Measurements from ENCODE around the gene KIRREL3. TPM values are rescaled to one million over a fixed set of nuclear protein-coding genes. Genes with fewer than 3 reads are reported as not detected.

Gene KIRREL3
- 0.10 TPM for total RNA-seq

DNA sequence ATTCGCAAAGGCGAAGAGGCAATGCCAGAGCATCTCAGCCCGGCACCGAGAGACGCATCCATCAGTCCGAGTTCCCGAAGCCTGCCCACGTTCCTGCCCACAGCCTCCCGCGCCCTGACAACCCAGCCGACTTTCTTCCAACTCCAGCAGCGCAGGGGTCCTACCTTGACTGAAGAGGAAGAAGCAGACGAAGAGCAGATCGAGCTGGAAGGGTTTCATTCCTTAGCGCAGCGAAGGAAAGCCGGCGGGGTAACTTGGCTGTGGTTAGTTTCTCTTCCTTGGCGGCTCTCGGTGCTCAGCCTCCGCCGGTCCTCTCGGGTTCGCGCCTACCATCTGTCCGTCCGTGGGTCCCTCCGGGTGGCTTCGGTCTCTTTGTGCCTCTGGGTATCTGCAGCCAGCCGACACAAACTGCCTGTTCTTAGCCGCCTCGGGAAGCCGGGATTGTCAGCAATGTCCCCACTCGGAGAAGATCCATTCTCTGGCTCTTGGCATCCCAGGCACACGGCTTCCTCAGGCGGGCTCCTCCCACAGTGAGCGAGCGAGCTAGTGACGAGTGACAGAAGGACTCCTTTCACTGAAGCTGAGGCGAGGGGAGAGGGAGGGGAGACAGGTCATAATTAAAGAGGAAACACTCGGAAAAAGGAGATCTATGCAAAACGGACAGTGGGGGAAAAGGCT, at the start of gene KIRREL3:
KIRREL3 (minus strand) TSS at position 480 of the 678 bp plus-strand sequence.
- H3K4me1 ChIP-seq (ENCODE audit: insufficient read depth, low read length) = no peaks in the 10 kb centered on the region
- H3K27me3 ChIP-seq (ENCODE audit: insufficient read depth, low read length) = peaks cover 68% of the 10 kb centered on the region
- no peak within 1 kb of the TSS for H3K4me3 ChIP-seq (ENCODE audit: low read length)
- H3K9me3 ChIP-seq (ENCODE audit: low read depth, low read length) = no peaks in the 10 kb centered on the region

DNA sequence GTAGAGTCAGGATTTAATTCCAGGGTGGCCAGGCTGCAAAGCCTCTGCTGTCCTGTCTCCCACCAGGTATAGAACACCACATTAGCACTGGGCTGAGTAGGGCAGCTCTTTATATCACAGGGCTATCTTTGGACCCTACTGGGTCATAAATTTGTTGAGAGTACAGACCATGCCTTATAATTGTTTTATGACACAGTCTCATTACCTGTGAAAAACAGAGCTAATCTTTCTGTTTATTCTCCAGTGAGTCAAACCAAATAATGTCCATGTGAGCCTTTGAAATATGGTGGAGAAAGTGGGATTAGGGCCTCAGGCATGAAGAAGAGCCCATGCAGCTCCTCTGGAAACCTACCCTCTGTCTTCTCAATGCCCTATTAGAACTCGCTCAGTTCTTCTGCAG, 49.6 kb upstream of the KIRREL3 start:
- Histone ChIP-seq H3K27me3 (ENCODE audit: insufficient read depth, low read length) (no peaks in the 10 kb centered on the region), H3K9me3 (ENCODE audit: low read depth, low read length) (no peaks in the 10 kb centered on the region), H3K4me3 (ENCODE audit: low read length) (no peak overlapping the region), H3K4me1 (ENCODE audit: insufficient read depth, low read length) (no peaks in the 10 kb centered on the region)

DNA sequence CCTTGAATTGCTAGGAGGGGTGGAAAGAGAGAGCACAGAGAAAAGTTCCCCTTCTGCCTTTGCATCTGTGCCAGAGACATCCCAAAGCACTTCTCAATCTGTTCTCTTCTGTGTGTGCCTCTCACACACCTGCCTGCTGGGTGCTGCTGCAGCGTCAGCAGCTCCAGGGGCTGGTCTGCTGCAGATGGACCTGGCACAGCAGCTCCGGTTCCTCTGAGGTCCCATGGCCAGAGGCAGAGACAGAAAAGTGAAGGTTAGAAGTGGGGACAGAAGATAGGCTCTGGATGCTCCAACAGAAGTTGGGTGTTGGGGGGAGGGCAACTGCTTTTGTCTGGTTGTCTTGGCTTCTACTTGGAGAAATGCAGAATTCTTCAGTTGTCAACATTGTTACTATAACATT, 48.9 kb upstream of the KIRREL3 start:
- H3K4me3 ChIP-seq (ENCODE audit: low read length) = no peak overlapping the region
- H3K9me3 ChIP-seq (ENCODE audit: low read depth, low read length) = no peaks in the 10 kb centered on the region
- no peaks in the 10 kb centered on the region for H3K4me1 ChIP-seq (ENCODE audit: insufficient read depth, low read length)
- no peaks in the 10 kb centered on the region for H3K27me3 ChIP-seq (ENCODE audit: insufficient read depth, low read length)

DNA sequence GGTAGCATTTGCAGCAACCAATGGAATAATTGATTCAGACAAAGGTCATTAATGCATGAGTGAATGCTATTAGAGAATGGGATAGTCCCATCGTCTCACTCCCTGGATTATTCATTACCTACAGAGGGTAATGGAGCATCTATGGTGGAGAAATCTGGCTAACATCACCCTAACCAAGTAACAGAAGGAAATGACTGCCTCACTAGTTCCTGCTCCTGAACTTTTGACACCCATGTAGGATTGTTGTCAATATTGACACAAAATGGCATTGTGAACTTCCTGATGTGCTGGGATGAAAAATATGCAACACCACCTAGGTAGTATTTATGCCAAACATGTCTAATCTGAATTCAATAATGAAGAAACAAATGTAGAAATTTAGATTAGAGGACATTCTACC, 44.0 kb upstream of the KIRREL3 start:
- no peaks in the 10 kb centered on the region for H3K4me1 ChIP-seq (ENCODE audit: insufficient read depth, low read length)
- no peak overlapping the region for H3K4me3 ChIP-seq (ENCODE audit: low read length)
- no peaks in the 10 kb centered on the region for H3K27me3 ChIP-seq (ENCODE audit: insufficient read depth, low read length)
- no peaks in the 10 kb centered on the region for H3K9me3 ChIP-seq (ENCODE audit: low read depth, low read length)

DNA sequence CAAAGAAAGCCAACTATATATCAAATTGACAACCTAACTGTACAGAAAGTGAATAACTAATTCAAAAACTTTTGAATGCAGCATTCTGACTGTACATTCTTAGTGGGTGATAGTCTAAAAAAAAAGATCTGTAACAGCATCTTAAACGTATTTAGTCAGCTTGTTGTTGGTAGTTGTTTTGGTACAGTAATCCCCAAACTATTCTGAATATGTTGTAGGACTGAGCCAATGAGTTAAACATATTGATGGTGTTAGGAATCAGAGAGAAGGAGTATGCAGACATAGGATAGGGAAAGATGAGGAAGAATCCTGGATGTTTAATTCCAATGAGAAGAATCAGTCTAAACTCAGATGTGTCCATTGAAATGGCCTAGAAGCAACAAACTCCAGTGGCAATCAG, 41.9 kb upstream of the KIRREL3 start:
- Histone ChIP-seq H3K4me3 (ENCODE audit: low read length) (no peak overlapping the region), H3K4me1 (ENCODE audit: insufficient read depth, low read length) (no peaks in the 10 kb centered on the region), H3K9me3 (ENCODE audit: low read depth, low read length) (no peaks in the 10 kb centered on the region), H3K27me3 (ENCODE audit: insufficient read depth, low read length) (peaks cover 6% of the 10 kb centered on the region)

DNA sequence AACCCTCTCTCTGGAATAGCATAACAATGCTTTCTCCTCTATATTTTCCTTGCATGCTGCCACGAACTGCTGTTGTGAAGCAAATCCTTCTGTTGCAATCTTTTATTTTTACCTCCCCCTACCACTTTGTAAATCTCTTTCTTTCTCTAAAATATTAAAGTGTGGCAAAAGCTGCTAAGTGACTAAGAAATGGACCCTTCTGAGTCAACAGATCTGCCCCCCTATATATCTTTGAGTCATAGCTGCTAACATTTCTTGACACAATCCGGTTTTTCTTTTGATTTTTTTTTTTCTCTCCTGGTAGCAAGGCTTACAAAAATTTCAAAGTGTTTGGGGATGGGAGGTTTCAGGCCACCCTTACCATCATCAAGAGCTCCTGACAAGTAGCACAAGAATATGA, 39.0 kb upstream of the KIRREL3 start:
- Histone ChIP-seq H3K4me1 (ENCODE audit: insufficient read depth, low read length) (no peaks in the 10 kb centered on the region), H3K27me3 (ENCODE audit: insufficient read depth, low read length) (peaks cover 6% of the 10 kb centered on the region), H3K9me3 (ENCODE audit: low read depth, low read length) (no peaks in the 10 kb centered on the region), H3K4me3 (ENCODE audit: low read length) (no peak overlapping the region)

DNA sequence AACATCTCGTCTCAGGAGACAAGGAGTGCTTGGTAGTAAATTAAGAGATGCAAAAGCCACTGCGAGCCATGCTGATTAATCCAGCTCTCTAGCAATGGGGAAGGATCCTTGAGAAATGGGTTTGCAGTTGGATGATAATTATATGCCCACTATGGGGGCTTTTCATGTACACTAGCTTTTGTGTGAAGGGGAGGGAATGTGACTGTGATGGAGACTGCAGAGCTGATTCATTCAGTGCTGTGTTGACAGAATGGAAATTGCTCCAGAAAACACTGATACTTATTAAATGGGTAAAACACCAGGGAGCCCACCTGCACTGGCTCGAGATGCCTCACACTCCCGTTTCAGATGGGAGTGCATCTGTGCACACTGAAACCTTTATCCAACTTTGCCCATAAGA, 37.0 kb upstream of the KIRREL3 start:
- no peak overlapping the region for H3K4me3 ChIP-seq (ENCODE audit: low read length)
- H3K9me3 ChIP-seq (ENCODE audit: low read depth, low read length) = no peaks in the 10 kb centered on the region
- H3K4me1 ChIP-seq (ENCODE audit: insufficient read depth, low read length) = no peaks in the 10 kb centered on the region
- H3K27me3 ChIP-seq (ENCODE audit: insufficient read depth, low read length) = peaks cover 6% of the 10 kb centered on the region

DNA sequence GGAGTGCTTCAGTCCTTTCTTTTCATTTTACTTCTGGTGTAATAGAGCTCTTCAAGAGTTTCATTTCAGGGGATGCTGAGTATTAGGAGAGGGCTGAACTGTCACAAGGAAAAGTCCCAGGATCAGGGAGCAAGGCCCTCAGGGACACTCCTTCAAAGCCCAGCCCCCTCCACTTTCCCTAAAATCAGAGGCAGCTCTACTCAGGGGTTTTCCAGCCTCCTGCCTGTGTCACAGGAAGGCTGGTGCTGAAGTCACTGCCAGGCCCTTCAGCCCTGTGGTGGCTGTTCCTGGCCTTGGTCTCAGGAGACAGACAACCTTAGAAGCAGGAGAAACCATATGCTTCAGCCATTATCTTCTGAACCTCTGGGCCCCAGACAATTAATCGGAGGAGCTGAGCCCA, 36.4 kb upstream of the KIRREL3 start:
- Histone ChIP-seq H3K4me3 (ENCODE audit: low read length) (no peak overlapping the region), H3K9me3 (ENCODE audit: low read depth, low read length) (no peaks in the 10 kb centered on the region), H3K27me3 (ENCODE audit: insufficient read depth, low read length) (peaks cover 6% of the 10 kb centered on the region), H3K4me1 (ENCODE audit: insufficient read depth, low read length) (no peaks in the 10 kb centered on the region)

DNA sequence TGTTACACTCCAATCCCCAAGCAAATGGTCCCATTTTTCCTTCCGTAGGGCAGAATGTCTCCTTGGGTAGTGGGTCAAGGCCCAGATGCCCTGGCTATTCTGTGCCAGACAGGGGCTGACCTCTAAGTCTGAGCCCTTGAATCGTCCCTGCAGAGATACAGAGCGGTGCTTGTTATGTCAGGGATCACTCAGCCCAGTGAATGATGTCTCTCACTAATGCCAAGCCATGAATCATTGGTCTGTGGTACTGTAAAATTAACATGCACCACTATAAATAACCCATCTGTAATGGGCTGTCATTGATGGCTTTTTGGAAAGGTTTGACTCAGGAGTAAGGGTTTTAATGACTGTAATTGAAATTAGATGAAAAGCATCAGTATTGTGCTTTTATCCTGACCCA, 35.3 kb upstream of the KIRREL3 start:
- H3K9me3 ChIP-seq (ENCODE audit: low read depth, low read length) = no peaks in the 10 kb centered on the region
- no peak overlapping the region for H3K4me3 ChIP-seq (ENCODE audit: low read length)

DNA sequence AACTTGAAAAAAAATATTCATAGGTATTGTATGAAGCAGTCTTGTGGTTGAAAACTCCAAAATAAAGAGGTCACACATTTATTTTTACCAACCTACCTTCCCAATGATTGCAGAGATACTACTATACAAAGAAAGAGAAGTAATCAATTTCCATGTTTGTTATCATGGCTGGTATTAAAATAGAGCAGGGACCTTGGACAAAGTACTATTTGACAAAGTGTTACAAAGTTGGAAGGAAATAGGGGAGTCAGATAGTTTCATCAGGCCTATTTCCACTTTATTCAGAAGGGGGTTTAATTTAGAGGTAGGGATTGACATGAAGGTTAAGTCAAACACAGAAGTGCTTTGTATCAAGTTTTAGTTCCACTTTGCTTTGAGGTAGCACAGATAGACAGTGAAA, 34.4 kb upstream of the KIRREL3 start:
- Histone ChIP-seq H3K9me3 (ENCODE audit: low read depth, low read length) (no peaks in the 10 kb centered on the region), H3K4me1 (ENCODE audit: insufficient read depth, low read length) (no peaks in the 10 kb centered on the region), H3K27me3 (ENCODE audit: insufficient read depth, low read length) (peaks cover 6% of the 10 kb centered on the region)

More for the DNA sequence above, 35.3 kb upstream of the KIRREL3 start:
- Histone ChIP-seq H3K27me3 (ENCODE audit: insufficient read depth, low read length) (peaks cover 6% of the 10 kb centered on the region), H3K4me1 (ENCODE audit: insufficient read depth, low read length) (no peaks in the 10 kb centered on the region)

DNA sequence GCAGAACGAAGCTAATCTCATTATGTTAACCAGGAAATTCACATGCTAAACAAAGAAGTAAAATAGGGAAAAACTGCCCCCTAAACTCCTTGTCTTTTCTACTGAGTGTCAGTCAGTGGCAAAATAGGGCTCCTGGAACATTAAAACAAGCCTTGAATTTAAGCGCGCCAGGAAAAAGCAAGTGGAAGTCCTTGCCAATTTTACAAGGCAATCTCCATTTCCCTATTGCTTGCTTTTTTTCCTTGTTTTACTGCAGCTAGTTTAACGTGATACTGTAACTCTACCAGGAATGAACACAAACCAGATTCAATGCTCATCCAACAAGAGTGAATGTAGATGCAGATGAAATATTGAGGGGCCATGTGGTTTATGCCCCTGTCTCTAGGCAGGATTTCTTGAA, 28.1 kb upstream of the KIRREL3 start:
- no peak overlapping the region for H3K4me3 ChIP-seq (ENCODE audit: low read length)
- H3K4me1 ChIP-seq (ENCODE audit: insufficient read depth, low read length) = no peaks in the 10 kb centered on the region
- no peaks in the 10 kb centered on the region for H3K9me3 ChIP-seq (ENCODE audit: low read depth, low read length)
- no peaks in the 10 kb centered on the region for H3K27me3 ChIP-seq (ENCODE audit: insufficient read depth, low read length)

More for the DNA sequence above, 34.4 kb upstream of the KIRREL3 start:
- H3K4me3 ChIP-seq (ENCODE audit: low read length) = no peak overlapping the region

DNA sequence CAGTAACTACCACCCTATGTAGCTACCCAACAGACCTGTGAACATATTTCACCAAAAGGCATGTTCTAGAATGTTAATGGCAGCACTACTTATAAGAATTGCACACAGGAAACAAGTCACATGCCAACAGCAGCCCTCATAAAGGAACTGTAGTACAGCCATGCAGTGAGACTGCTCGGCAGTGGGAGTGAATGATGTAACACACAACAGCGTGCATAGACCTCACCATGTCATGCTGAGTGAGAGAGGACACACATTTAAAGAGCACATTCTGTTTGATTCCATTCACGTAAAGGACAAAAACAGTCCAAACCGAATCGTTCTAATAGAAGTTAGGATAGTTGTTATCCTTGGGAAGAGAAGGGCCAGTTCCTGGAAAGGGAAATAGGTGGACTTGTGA, 27.2 kb upstream of the KIRREL3 start:
- H3K4me3 ChIP-seq (ENCODE audit: low read length) = no peak overlapping the region
- H3K27me3 ChIP-seq (ENCODE audit: insufficient read depth, low read length) = no peaks in the 10 kb centered on the region
- H3K4me1 ChIP-seq (ENCODE audit: insufficient read depth, low read length) = no peaks in the 10 kb centered on the region
- H3K9me3 ChIP-seq (ENCODE audit: low read depth, low read length) = no peaks in the 10 kb centered on the region

DNA sequence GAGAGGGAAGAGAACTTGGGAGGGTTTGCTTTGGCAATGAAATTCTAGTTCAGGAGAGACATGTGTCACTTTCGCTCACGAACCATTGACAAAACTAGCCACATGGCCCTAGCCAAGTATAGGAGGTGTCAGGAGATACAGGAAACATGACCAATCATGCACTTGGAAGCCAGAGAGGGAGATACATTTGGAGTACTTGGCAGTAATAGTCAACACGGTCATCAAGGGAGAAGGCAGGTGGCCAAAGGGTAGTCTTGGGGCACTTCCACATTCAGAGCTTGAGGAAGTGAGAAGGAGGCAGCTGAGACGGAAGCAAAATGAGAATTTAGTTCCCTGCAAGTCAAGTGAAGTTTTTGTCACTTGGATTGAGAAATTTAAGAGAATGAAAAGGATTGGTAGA, 26.4 kb upstream of the KIRREL3 start:
- Histone ChIP-seq H3K27me3 (ENCODE audit: insufficient read depth, low read length) (no peaks in the 10 kb centered on the region), H3K9me3 (ENCODE audit: low read depth, low read length) (no peaks in the 10 kb centered on the region), H3K4me3 (ENCODE audit: low read length) (no peak overlapping the region), H3K4me1 (ENCODE audit: insufficient read depth, low read length) (no peaks in the 10 kb centered on the region)

DNA sequence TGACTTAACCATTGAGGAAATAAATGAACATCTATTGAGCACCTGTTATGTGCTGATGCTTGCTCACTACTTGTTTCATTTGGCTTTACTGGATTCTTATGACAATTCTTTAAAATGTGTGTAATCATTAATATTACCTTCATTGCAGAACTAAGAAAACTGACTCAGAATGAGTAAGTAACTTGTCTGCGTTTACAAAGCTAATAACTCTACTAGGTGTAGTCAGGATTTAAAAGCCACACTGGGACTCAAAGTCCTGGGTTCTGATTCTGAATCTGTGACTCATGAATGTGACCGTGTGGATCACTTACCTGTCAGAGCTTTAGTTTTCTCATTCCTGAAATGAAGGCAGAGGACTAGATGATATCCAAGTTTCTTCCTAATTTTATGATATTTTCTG, 23.4 kb upstream of the KIRREL3 start:
- Histone ChIP-seq H3K4me3 (ENCODE audit: low read length) (no peak overlapping the region), H3K9me3 (ENCODE audit: low read depth, low read length) (no peaks in the 10 kb centered on the region), H3K27me3 (ENCODE audit: insufficient read depth, low read length) (no peaks in the 10 kb centered on the region), H3K4me1 (ENCODE audit: insufficient read depth, low read length) (no peaks in the 10 kb centered on the region)

DNA sequence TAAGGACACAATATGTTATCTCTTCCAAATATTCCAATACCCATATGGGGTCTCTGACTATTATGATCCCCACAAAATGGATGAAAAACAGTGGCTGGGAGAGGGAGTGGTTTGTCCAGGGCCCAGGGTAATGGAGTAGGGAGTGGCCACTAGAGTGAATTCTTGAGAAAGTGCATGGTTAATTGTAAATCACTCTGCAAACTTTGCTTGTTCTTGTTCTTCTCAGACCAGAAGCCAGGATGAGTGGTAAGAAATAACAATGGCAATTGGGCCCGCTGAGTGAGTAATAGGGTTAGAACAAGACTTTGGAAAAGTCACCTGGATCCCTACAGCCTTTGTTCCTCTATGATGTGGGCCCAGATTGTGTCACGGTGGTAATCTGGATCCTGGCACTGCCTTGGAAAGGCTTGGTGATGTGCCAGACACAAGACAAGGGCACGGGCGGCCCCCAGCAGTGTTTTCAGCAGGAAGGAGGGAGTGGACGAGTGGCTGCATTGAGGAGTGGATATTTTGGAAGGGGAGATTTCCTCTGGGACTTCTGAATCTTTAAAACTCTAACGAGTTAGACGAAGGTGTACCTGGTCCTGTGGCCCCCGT, 18.2 kb upstream of the KIRREL3 start:
- no peaks in the 10 kb centered on the region for H3K4me1 ChIP-seq (ENCODE audit: insufficient read depth, low read length)
- no peak overlapping the region for H3K4me3 ChIP-seq (ENCODE audit: low read length)
- no peaks in the 10 kb centered on the region for H3K27me3 ChIP-seq (ENCODE audit: insufficient read depth, low read length)
- H3K9me3 ChIP-seq (ENCODE audit: low read depth, low read length) = no peaks in the 10 kb centered on the region

DNA sequence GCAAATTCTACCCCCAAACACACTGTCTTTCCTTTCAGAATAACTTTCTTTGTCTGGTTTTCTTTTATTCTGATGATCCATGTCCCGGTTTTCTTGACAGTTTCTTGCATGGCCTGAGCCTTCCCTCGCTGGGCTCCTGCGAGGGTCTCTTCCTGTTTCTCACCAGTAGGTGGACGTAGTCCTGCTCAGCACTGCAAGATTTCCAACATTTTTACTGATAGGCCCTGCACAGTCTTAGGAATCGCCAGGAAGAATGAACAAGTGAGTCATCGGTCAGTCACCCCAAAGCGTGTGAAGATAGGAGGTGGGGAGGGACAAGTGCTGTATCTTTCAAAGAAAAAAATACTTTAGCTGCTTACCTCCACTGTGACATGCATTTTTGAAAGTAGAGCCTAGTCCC, 16.9 kb upstream of the KIRREL3 start:
- Histone ChIP-seq H3K9me3 (ENCODE audit: low read depth, low read length) (no peaks in the 10 kb centered on the region), H3K4me3 (ENCODE audit: low read length) (no peak overlapping the region)

More for the DNA sequence above, 16.9 kb upstream of the KIRREL3 start:
- Histone ChIP-seq H3K27me3 (ENCODE audit: insufficient read depth, low read length) (no peaks in the 10 kb centered on the region), H3K4me1 (ENCODE audit: insufficient read depth, low read length) (no peaks in the 10 kb centered on the region)
